Hepatocyte (in vitro differentiated cells): ENCODE results near the gene NAA38. TPM values are rescaled to one million over a fixed set of nuclear protein-coding genes. Genes with fewer than 3 reads are reported as not detected.

ENCODE experiments used
- DNase-seq: peaks from one replicate; pipeline ENCODE4 v3.0.0-alpha.2; 2016; ENCODE audit warnings: low spot score
- H2AFZ ChIP-seq: fragments of 200-600 bp; sonication (generic); 2 replicates; pipeline ENCODE4 v1.6.0; 2016; ENCODE audit warnings: antibody characterized with exemption, mild to moderate bottlenecking
- H3K27ac ChIP-seq: fragments of 200-600 bp; sonication (generic); 2 replicates; pipeline ENCODE4 v1.5.1; 2016; ENCODE audit warnings: mild to moderate bottlenecking
- H3K27me3 ChIP-seq: fragments of 200-600 bp; sonication (generic); 2 replicates; pipeline ENCODE4 v1.6.1; 2016
- H3K36me3 ChIP-seq: fragments of 200-600 bp; sonication (generic); replicated peaks from 2 replicates; pipeline ENCODE4 v1.5.1; 2016; ENCODE audit warnings: low read depth; ENCODE audit not compliant: insufficient read depth
- H3K4me1 ChIP-seq: fragments of 200-600 bp; sonication (generic); 2 replicates; pipeline ENCODE4 v1.5.1; 2016; ENCODE audit warnings: mild to moderate bottlenecking, moderate library complexity; ENCODE audit not compliant: insufficient read depth
- H3K4me2 ChIP-seq: fragments of 200-600 bp; sonication (generic); 2 replicates; pipeline ENCODE4 v1.6.0; 2016
- H3K4me3 ChIP-seq: fragments of 200-600 bp; sonication (generic); 2 replicates; pipeline ENCODE4 v1.5.1; 2016; ENCODE audit warnings: mild to moderate bottlenecking
- H3K79me2 ChIP-seq: fragments of 200-600 bp; sonication (generic); 2 replicates; pipeline ENCODE4 v1.6.0; 2017; ENCODE audit warnings: mild to moderate bottlenecking
- H3K9me2 ChIP-seq: fragments of 200-600 bp; sonication (generic); replicated peaks from 2 replicates; pipeline ENCODE4 v1.6.0; 2017; ENCODE audit warnings: mild to moderate bottlenecking; ENCODE audit not compliant: insufficient read depth
- H3K9me3 ChIP-seq: fragments of 200-600 bp; sonication (generic); 2 replicates; pipeline ENCODE4 v1.5.1; 2016; ENCODE audit warnings: low read depth, mild to moderate bottlenecking
- H4K20me1 ChIP-seq: fragments of 200-600 bp; sonication (generic); 2 replicates; pipeline ENCODE4 v1.6.0; 2016; ENCODE audit warnings: mild to moderate bottlenecking; ENCODE audit not compliant: insufficient read depth, poor library complexity, severe bottlenecking
- CTCF ChIP-seq: fragments of 200-600 bp; sonication (generic); IDR thresholded peaks from 2 replicates; pipeline ENCODE4 v1.5.1; 2016; ENCODE audit warnings: antibody characterized with exemption, mild to moderate bottlenecking; ENCODE audit not compliant: poor library complexity
- EZH2 ChIP-seq: fragments of 200-600 bp; sonication (generic); IDR thresholded peaks from 2 replicates; pipeline ENCODE4 v1.6.1; 2016; ENCODE audit warnings: antibody characterized with exemption, mild to moderate bottlenecking, borderline replicate concordance
- EZH2phosphoT487 ChIP-seq: fragments of 200-600 bp; sonication (generic); IDR thresholded peaks from one replicate; pipeline ENCODE4 v1.6.1; 2018; ENCODE audit warnings: antibody characterized with exemption, mild to moderate bottlenecking, low read depth, moderate library complexity; ENCODE audit not compliant: unreplicated experiment, severe bottlenecking
- WGBS: methylation state at CpG from one replicate; pipeline ENCODE4 v1.1.6; 2016; ENCODE audit warnings: low lambda C conversion rate; ENCODE audit errors: missing lambda C conversion rate; 5-methylcytosine and 5-hydroxymethylcytosine counted together
- polyA plus RNA-seq: library from polyadenylated mRNA; unstranded; fragments of >200 nt; fragmentation: Nextera tagmentation; extraction: Ambion mirVana; gene quantifications from 2 replicates; pipeline ENCODE4 v1.2.1, GENCODE V29; 2016
- total RNA-seq: library from RNA; depleted of rRNA; stranded (reverse); fragments of >200 nt; gene quantifications from 2 replicates; pipeline ENCODE4 v1.2.3, GENCODE V29; 2014

NAA38 gene
- total and polyA plus RNA-seq, 2 experiments from 2014 or later, result 66.0 to 147 TPM

- H3K4me3 ChIP-seq, result peak overlapping the region; percentile 32
- 21% methylated on average over 20 of the region's 20 CpGs for WGBS
- no peaks in the 10 kb centered on the region for H3K9me3 ChIP-seq
- H3K9me2 ChIP-seq, result no peaks in the 10 kb centered on the region
- H3K27ac ChIP-seq, result peak overlapping the region; percentile 91
- no peaks in the 10 kb centered on the region for H3K27me3 ChIP-seq
- peak overlapping the region; percentile 33 for H2AFZ ChIP-seq
- H3K36me3 ChIP-seq, result no peaks in the 10 kb centered on the region
- peaks cover 40% of the 10 kb centered on the region for H3K79me2 ChIP-seq
- no peak for TF ChIP-seq EZH2phosphoT487
- peak; percentile 29 for TF ChIP-seq CTCF
- H3K4me2 ChIP-seq, result peak overlapping the region; percentile 93
- H3K4me1 ChIP-seq, result peaks cover 39% of the 10 kb centered on the region
- DNase-seq, result peak; percentile 73
- H4K20me1 ChIP-seq, result peaks cover 3% of the 10 kb centered on the region
These were observed 1.1 kb upstream of the NAA38 start for GRCh38 chr17:7858522-7858810.

GRCh38 chr17:7857713-7858521 is 558 bp upstream of the NAA38 start, which contains the start of gene CYB5D1:
TSS of gene CYB5D1 (plus strand) at chr17:7858003. CDS start at chr17:7858135, 132 bp downstream.
- 3% methylated on average over 48 of the region's 48 CpGs for WGBS
- TF ChIP-seq CTCF, result no peak
- TF ChIP-seq EZH2, result no peak
- no peak for TF ChIP-seq EZH2phosphoT487

GRCh38 chr17:7856011-7856810 is 1.1 kb downstream of the NAA38 start:
- no peaks in the 10 kb centered on the region for H3K9me3 ChIP-seq
- H3K27me3 ChIP-seq, result no peaks in the 10 kb centered on the region
- peaks cover 44% of the 10 kb centered on the region for H3K79me2 ChIP-seq
- H4K20me1 ChIP-seq, result peaks cover 20% of the 10 kb centered on the region
- no peaks in the 10 kb centered on the region for H3K36me3 ChIP-seq
- no peak overlapping the region for H2AFZ ChIP-seq
- H3K4me1 ChIP-seq, result peaks cover 34% of the 10 kb centered on the region
- H3K27ac ChIP-seq, result peak overlapping the region; percentile 91
- peak; percentile 65 for DNase-seq
- H3K4me2 ChIP-seq, result peak overlapping the region; percentile 93
- H3K4me3 ChIP-seq, result peak overlapping the region; percentile 42
- TF ChIP-seq CTCF (no peak), EZH2 (no peak), EZH2phosphoT487 (no peak)
- 17% methylated on average over 29 of the region's 29 CpGs for WGBS
- no peaks in the 10 kb centered on the region for H3K9me2 ChIP-seq

More at GRCh38 chr17:7857713-7858521, 558 bp upstream of the NAA38 start, which contains the start of gene CYB5D1:
- H3K9me3 ChIP-seq, result no peaks in the 10 kb centered on the region
- H3K27me3 ChIP-seq, result no peaks in the 10 kb centered on the region
- H3K4me3 ChIP-seq, result peak within 1 kb of the TSS; percentile 44
- H3K27ac ChIP-seq, result peak within 1 kb of the TSS; percentile 91
- no peaks in the 10 kb centered on the region for H3K9me2 ChIP-seq
- H3K79me2 ChIP-seq, result peaks cover 44% of the 10 kb centered on the region
- peaks cover 36% of the 10 kb centered on the region for H3K4me1 ChIP-seq
- peak within 1 kb of the TSS; percentile 93 for H3K4me2 ChIP-seq
- peak within 1 kb of the TSS; percentile 35 for H2AFZ ChIP-seq
- peak; percentile 95 for DNase-seq
- peaks cover 5% of the 10 kb centered on the region for H4K20me1 ChIP-seq
- no peaks in the 10 kb centered on the region for H3K36me3 ChIP-seq
